HCT116 (cell line): Measurements from ENCODE around the gene CDK2.

Experiments used
- CEBPB ChIP-seq: IDR thresholded peaks from 2 replicates; pipeline ENCODE4 v1.6.1; 2012; ENCODE audit warnings: low read depth
- EZH2 ChIP-seq: fragments of 200-600 bp; sonication (generic); IDR thresholded peaks from 2 replicates; pipeline ENCODE4 v1.6.1; 2017; ENCODE audit warnings: antibody characterized with exemption, mixed run types
- EZH2phosphoT487 ChIP-seq: fragments of 200-600 bp; IDR thresholded peaks from 2 replicates; pipeline ENCODE4 v1.6.1; 2018; ENCODE audit warnings: antibody characterized with exemption, borderline replicate concordance
- FOSL1 ChIP-seq: IDR thresholded peaks from 2 replicates; pipeline ENCODE4 v1.6.1; 2012; ENCODE audit warnings: low read depth
- JUND ChIP-seq: IDR thresholded peaks from 2 replicates; pipeline ENCODE4 v1.6.1; 2012
- POLR2A ChIP-seq: IDR thresholded peaks from 2 replicates; pipeline ENCODE4 v1.7.0; 2011; ENCODE audit warnings: borderline replicate concordance; ENCODE audit not compliant: insufficient read depth, insufficient read length; ENCODE audit errors: extremely low read depth
- POLR2AphosphoS5 ChIP-seq: IDR thresholded peaks from 2 replicates; pipeline ENCODE4 v1.6.1; 2011; ENCODE audit warnings: mild to moderate bottlenecking, low read depth, low read length, moderate library complexity
- RAD21 ChIP-seq: IDR thresholded peaks from 2 replicates; pipeline ENCODE4 v1.6.1; 2012; ENCODE audit warnings: low read depth, mild to moderate bottlenecking
- SIN3A ChIP-seq: IDR thresholded peaks from 2 replicates; pipeline ENCODE4 v1.6.1; 2012; ENCODE audit warnings: low read depth
- ZFX ChIP-seq: fragments of 450-650 bp; IDR thresholded peaks from 2 replicates; pipeline ENCODE4 v1.6.1; 2017
- ZNF274 ChIP-seq: fragments of 200-500 bp; sonication (Bioruptor generic); IDR thresholded peaks from 2 replicates; pipeline ENCODE4 v1.6.1; 2014; ENCODE audit warnings: mild to moderate bottlenecking, low read depth, low read length, inconsistent platforms
- TF ChIP-seq, protein P1 (sequence below), 3 experiments: fragments of 200-600 bp in 1 of 3; sonication (generic) in 1 of 3; IDR thresholded peaks in 2 of 3; conservative IDR thresholded peaks in 1 of 3; 2 replicates each; pipeline ENCODE4 v1.5.1; 2012 to 2017; ENCODE audit warnings: low read depth in 2 of 3, low read length in 2 of 3, antibody characterized with exemption in 1 of 3, borderline replicate concordance in 1 of 3, control low read depth in 1 of 3, mild to moderate bottlenecking in 1 of 3, mixed read lengths in 1 of 3, mixed run types in 1 of 3, moderate library complexity in 1 of 3; ENCODE audit not compliant: insufficient read depth in 1 of 3
- TF ChIP-seq, protein P2 (sequence below): IDR thresholded peaks from 2 replicates; pipeline ENCODE4 v1.6.1; 2012
- TF ChIP-seq, protein P3 (sequence below): IDR thresholded peaks from 2 replicates; pipeline ENCODE4 v1.6.1; 2012; ENCODE audit warnings: low read depth

DNA sequence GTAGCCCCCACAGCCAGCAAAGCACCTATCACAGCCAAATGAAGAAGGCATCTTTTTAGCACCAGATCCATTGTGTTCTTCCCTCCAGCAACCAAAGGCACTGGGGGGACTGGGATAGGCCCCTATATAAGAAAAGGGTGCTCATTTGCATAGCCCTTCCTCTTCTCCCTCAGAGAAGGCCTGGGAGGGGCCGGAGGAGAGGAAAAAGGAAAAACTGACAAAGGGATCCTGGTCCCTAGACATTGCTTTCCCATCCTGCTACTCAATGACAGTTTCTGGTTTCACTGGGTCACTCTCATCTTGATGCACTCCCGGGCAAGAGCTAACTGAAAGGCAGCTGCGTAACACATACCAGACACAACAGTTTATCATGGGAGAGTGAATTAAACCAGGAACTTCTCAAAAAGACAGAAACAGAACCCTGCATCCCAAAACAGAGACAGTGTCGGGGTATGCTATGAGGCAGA lies 656 bp upstream of the CDK2 start, which contains the start of gene PMEL:
- TF ChIP-seq POLR2A, result no peak
- no peak for TF ChIP-seq RAD21
- TF ChIP-seq, protein P1, sequence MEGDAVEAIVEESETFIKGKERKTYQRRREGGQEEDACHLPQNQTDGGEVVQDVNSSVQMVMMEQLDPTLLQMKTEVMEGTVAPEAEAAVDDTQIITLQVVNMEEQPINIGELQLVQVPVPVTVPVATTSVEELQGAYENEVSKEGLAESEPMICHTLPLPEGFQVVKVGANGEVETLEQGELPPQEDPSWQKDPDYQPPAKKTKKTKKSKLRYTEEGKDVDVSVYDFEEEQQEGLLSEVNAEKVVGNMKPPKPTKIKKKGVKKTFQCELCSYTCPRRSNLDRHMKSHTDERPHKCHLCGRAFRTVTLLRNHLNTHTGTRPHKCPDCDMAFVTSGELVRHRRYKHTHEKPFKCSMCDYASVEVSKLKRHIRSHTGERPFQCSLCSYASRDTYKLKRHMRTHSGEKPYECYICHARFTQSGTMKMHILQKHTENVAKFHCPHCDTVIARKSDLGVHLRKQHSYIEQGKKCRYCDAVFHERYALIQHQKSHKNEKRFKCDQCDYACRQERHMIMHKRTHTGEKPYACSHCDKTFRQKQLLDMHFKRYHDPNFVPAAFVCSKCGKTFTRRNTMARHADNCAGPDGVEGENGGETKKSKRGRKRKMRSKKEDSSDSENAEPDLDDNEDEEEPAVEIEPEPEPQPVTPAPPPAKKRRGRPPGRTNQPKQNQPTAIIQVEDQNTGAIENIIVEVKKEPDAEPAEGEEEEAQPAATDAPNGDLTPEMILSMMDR (IDR thresholded peaks at IDR 0.05 in 2 of 3, conservative IDR thresholded peaks at IDR 0.05 in 1 of 3; ENCODE audit: borderline replicate concordance in 1 of 3, insufficient read depth in 1 of 3, low read depth in 2 of 3, low read length in 2 of 3), result no peak
- no peak for TF ChIP-seq JUND
- TF ChIP-seq, protein P2, sequence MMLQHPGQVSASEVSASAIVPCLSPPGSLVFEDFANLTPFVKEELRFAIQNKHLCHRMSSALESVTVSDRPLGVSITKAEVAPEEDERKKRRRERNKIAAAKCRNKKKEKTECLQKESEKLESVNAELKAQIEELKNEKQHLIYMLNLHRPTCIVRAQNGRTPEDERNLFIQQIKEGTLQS, result no peak
- no peak for TF ChIP-seq CEBPB
- TF ChIP-seq FOSL1, result no peak
- no peak for TF ChIP-seq POLR2AphosphoS5
- TF ChIP-seq EZH2, result no peak
- no peak for TF ChIP-seq ZFX
- TF ChIP-seq EZH2phosphoT487, result no peak
- no peak for TF ChIP-seq ZNF274
- no peak for TF ChIP-seq SIN3A
- TF ChIP-seq, protein P3, sequence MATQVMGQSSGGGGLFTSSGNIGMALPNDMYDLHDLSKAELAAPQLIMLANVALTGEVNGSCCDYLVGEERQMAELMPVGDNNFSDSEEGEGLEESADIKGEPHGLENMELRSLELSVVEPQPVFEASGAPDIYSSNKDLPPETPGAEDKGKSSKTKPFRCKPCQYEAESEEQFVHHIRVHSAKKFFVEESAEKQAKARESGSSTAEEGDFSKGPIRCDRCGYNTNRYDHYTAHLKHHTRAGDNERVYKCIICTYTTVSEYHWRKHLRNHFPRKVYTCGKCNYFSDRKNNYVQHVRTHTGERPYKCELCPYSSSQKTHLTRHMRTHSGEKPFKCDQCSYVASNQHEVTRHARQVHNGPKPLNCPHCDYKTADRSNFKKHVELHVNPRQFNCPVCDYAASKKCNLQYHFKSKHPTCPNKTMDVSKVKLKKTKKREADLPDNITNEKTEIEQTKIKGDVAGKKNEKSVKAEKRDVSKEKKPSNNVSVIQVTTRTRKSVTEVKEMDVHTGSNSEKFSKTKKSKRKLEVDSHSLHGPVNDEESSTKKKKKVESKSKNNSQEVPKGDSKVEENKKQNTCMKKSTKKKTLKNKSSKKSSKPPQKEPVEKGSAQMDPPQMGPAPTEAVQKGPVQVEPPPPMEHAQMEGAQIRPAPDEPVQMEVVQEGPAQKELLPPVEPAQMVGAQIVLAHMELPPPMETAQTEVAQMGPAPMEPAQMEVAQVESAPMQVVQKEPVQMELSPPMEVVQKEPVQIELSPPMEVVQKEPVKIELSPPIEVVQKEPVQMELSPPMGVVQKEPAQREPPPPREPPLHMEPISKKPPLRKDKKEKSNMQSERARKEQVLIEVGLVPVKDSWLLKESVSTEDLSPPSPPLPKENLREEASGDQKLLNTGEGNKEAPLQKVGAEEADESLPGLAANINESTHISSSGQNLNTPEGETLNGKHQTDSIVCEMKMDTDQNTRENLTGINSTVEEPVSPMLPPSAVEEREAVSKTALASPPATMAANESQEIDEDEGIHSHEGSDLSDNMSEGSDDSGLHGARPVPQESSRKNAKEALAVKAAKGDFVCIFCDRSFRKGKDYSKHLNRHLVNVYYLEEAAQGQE, result no peak
